ENCODE measurements around the gene FSTL5.

The FSTL5 gene

DNA sequence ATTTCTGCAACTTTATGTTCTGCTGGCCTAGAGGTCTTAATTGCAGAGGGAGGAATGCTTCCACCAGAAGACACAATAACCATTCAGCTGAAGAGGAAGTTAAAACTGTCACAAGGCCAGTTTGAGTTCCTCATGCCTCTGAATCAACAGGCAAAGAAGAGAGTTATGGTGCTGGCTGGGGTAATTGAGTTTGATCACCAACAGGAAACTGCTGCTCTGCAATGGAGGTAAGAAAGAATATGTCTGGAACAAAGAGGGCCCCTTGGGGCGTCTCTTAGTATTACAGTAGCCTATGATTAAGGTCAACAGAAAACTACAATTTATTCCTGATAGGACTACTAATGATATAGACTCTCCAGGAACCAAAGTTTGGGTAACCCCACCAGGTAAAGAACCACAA, 744.0 kb downstream of the FSTL5 start:
- no peak for DNase-seq

DNA sequence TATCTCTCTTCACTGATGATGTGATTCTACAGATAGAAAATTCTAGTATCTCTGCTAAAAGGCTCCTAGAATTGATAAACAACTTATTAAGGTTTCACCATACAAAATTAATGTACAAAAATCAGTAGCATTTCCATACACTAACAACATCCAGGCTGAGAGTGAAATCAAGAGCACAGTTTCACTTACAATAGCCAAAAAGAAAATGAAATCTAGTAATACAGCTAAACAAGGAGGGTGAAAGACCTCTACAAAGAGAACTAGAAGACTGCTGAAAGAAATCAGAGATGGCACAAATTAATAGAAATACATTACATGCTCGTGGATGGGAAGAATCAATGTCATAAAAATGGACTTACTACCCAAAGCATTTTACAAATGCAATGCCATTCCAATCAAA, 751.9 kb downstream of the FSTL5 start:
- DNase-seq, result no peak

DNA sequence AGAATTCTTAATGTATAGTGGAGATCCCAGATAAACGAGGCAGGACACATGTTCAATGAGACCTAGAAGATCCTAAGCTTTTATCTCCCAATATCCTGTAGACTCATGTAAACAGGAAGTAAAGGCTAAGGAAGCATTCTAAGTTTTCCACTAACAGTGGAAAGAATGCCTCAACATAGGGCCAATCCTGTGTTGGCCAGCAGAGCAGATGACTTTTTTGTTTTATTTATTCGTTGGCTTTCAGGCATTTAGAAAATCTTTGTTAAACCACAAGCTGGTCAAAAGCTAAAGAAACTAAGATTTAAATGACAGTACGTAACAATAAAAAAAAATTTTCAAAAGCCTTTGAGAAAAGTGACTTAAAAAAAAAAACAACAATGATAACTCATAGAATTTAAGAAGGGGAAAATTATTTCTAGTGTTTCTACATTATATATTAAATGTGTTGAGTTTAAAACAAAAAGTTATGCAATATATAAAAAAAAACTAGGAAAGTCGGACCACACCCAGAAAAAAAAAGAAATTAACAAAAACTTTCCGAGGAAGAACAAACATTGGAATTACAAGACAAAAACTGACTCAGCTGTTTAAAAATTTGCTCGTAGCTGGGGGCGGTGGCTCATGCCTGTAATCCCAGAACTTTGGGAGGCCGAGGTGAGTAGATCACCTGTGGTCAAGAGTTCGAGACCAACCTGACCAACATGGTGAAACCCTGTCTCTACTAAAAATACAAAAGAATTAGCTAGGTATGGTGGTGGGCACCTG, 759.3 kb downstream of the FSTL5 start:
- no peak for DNase-seq

DNA sequence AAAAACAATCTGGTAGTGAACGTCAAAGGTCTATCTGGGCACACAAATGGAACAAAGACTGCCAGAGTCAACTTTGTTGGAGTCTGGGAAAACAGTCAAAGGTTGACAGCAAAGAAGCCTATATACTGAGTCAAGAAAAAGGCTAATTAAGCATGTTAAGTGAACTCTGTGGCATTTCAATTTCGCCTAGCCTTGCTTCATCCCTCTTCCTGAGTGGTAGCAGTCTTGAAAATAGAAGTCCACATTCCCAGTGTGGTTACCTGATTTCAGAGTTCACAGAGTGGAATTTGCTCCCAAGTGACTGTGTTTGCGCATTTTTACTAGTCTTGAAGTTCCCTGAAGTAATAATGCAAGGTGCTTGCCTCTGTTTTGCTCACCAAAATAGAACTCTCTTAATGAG, 760.0 kb downstream of the FSTL5 start:
- no peak for DNase-seq

DNA sequence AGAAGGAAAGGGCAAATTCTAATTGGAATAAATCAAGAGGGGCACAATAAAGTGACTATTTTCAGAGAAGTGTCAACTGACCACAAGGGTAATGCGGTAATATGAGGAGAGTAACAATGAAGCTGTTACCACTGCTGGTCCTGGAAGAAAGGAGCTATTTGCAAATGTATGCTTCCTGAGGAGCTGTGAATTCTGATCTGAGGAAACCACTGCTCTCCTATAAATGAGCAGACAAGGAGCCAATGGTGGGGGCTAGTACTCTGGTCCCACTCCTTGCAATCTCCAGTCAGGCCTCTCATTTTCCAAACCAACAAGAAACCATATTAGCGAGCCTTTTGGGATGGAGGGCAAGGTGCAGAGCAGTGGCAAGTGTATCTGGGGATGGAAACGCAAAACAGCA, 770.2 kb downstream of the FSTL5 start:
- DNase-seq, result no peak

DNA sequence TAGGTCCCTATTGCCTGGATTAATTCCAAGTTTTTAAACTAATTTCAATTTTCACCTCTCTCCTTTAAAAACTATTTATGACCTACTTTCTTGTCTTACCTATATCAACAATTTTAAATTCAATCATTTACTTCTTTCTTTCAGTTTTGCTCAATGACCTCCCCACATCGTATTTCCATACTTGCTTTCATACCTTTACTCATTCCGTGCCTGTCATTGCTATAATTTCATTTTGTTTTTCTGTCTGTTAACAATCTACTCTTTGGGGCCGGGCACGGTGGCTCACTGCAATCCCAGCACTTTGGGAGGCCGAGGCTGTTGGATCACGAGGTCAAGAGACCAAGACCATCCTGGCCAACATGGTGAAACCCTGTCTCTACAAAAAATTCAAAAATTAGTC, 781.1 kb downstream of the FSTL5 start:
- no peak for DNase-seq

DNA sequence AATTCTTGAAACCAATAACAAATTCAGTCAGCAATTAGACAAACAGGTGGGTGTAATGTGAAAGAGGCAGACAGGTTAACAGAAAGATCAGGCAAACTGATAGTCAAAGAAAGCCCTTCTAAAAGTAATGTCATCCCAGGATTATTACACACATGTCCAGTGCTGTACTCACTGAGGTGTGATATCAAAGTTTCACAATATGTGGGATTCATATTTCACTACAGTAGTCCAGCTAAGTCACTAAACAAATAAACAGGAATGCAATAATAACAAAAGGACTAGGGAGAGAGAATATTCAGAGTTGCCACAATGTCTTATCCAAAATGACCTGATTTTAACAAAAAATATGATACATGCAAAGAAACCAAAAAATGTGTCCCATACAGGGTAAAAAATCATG, 787.5 kb downstream of the FSTL5 start:
- DNase-seq, result no peak

DNA sequence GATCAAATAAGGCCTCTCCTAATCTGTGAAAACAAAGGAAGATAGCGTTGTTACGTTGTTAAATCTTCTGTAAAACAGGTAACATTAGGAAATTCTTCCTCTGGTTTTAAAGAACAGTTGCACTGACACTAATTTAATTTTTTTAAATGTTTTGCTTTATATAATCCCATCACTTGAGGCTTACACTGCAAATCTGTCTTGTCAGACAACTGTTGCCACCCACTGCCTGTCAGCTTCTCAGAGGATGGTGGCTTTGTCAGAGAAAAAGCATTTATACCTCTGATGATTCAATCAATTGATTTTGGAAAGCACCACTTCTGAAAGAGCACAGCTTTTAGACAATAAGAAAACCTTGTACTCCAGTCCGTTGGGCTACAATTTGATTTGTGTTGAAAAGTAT, 799.1 kb downstream of the FSTL5 start:
- DNase-seq, result no peak

DNA sequence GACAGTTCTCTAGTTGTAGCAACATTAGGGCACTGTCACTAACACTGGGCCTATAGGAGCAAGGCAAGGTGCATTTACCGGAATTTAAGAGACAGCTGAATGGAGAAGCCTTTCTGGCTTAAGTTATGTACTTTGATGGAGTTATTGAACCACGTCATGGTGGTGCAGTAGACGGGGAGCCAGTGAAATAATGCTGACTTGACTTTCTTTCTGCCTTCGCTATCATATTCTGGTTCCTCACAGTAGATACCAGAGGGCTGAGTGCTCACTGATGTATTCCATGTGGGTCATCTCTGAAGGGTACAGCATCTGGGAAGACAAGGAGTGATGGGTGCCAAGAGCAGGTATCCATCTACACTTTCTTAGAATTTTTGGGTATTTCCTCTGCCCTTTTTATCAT, 802.8 kb downstream of the FSTL5 start:
- DNase-seq, result no peak

DNA sequence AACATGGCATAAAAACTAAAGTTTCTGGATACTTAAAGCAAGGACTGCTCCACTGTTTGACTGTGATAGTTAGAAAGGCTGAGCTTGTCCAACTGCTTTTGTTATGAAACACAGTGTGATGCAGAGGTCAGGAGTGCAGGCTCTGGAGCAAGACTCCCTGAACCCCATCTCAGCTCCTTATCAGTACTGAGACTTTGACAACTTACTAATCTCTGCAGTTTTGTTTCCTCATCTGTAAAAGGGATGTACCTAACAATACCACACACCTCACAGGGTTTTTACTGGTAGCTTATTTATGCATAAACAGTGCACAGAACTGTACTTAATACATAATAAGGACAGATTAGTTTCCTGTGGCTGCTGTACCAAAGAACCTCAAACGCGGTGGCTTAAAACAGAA, 804.3 kb downstream of the FSTL5 start:
- no peak for DNase-seq

DNA sequence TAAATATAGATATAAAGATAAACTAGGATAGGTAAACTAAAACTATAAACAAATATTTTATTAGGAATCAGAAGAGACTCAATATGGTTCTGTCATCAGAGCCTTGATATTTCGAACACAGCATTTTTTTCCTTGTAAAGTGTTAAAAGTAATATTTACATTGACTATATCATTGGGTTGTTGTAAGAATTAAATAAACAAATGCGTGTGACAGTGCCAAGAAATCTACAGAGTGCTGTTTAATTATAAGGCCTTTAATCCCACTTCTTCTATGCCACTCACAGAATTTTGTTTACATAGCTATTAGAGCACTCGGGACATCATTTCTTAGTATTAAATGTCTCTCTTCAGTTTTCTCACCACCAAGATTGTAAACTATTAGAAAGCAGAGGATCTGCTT, 807.4 kb downstream of the FSTL5 start:
- DNase-seq, result no peak

DNA sequence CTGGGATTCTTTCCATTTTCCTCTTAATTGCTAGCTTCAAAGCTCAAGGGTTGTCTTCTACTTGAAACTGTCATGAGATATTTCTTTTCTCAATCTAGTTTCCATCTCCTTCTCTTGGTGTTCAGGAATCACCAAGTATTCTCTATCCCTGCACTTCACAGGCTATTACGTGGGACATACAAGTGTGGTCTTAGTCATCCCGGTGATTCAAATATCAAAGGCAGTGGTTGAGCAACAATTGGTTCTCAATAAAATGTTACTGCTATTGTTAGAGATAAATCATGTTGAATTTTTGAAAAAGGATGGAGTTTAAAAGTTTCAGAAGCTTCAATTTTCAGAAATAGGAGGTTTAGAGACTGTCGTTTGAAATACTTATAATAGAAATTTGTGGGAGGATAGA, 812.9 kb downstream of the FSTL5 start:
- DNase-seq, result no peak

DNA sequence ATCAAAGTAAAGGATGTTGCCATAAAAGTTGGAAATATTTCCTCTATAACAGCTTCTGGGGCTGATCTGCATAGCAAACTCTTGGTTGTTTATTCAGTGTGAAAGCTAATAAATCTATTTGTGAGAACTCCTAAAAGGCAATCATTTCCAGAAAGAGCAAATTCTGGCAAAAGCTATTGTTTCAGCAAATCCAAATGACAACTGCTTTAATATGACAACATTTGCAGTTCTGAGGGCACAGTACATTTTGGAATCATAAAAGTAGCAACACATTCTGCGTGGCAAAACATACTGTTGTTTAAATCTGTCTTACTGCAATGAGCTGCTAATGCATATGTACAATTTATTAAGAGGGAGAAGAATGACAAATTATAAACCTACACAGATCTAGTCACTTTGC, 818.1 kb downstream of the FSTL5 start:
- DNase-seq, result no peak

DNA sequence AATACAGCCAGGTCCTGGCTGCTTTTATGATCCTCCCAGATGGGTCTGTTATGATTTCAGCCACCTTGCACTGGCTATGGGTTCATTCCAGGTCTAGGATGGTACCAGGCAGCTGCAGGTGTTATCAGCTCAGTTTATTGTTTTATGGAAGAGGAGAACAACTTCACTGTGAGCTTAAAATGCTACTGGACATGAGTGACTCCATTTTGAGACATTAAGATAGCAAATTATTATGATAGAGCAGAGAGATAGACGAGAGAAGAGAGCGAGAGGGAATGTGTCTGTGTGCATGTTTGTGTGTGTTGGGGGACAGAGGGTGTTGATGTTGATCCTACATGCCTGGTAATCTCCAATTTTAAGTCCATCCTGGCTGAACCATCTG, 820.2 kb downstream of the FSTL5 start:
- DNase-seq, result no peak

DNA sequence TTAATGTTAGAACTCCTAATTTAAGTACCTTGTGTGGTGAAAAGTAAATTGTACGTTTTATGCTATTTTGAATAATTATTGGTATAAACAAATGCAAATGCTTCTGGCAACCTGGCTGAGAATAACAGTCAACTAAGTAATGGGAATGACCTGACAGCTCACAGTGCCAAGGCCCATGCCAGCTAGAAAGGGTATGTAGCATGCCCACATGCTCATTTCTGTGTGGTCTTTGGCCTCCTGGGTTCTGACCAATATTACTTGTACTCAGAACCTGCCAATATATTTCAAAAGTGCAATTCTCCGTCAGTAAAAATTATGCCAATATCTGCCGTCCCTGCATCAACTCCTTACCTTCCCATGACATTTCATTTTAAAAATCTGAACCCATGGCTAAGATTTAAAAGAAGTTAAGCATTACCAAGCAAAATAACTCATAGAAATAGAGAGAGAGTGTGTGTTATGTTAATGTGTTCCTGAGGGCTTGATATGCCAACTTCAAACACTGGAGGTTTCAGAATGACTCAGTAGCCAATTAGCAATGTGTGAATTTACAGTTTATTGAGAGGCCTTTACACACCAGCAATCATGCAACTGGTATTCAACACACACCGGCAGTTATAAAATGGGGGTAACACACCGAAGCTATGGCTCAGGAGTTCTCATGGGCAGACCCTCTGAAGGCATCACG, 820.8 kb downstream of the FSTL5 start:
- DNase-seq, result no peak

DNA sequence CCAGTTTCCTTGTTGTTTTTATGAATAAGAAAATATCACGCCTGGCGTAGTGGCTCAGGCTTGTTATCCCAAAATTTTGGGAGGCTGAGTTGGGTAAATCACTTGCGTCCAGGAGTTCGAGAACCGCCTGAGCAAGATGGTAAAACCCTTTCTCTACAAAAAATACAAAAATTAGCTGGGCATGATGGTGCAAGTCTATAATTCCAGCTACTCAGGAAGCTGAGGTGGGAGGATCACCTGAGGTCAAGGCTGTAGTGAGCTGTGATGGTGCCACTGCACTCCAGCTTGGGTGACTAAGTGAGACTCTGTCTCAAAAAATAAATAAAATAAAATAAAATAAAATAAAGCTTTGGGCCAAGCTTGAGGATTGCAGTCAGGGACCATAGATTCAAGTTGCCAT, 827.2 kb downstream of the FSTL5 start:
- DNase-seq, result no peak

DNA sequence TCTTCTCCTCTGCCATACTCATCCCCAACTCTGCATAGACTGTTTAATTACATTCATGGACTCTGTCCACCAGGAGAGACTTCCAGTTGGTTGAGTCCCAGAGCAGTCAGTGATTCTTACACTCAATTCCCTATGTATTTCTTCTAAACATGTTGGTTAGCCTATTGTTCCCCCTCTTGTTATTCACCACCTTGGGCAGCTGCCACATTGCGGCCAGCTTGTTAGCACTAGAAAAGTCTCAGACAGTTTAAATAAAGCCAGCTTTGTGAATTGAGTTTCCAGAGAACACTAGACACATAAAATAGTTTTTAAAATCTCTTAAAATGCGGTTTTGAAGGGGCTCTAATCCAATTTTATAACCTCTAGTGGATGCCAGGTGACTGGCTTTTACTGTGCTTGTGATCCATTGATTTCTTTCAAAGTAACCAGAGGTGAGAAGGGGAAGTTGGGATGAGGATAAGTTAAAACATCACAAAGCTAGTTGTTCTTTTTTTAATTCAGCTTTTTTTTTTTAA, 827.7 kb downstream of the FSTL5 start:
- no peak for DNase-seq
